Skin of body (tissue), 2 donors: ENCODE results near the gene CPEB1. TPM values are rescaled to one million over a fixed set of nuclear protein-coding genes. Genes with fewer than 3 reads are reported as not detected.
"Not testable (repeated sequence)": the region's sequence is repeated elsewhere in the genome, so short reads cannot be mapped to it uniquely, and the experiment has no call there.

Experiments used
- DNase-seq: peaks from one replicate; lab custom pipeline; 2025; lab: John Stamatoyannopoulos, UW
- total RNA-seq: library from RNA; depleted of rRNA; stranded (reverse); fragments of >200 nt; gene quantifications from one replicate; pipeline ENCODE4 v1.2.3, GENCODE V29; 2014

The CPEB1 gene
- total RNA-seq, 1 donor from 2014 or later: 2.7 TPM

- no peak for DNase-seq
Observed at GRCh38 chr15:82545478-82545877, 101.7 kb downstream of the CPEB1 start.

GRCh38 chr15:82545002-82545401 is 102.2 kb downstream of the CPEB1 start:
- no peak for DNase-seq

GRCh38 chr15:82544431-82544830 is 102.7 kb downstream of the CPEB1 start:
- no peak for DNase-seq

GRCh38 chr15:82543160-82543559 is 104.0 kb downstream of the CPEB1 start:
- DNase-seq: no peak

GRCh38 chr15:82540984-82541431 is 106.2 kb downstream of the CPEB1 start:
- DNase-seq: no peak

GRCh38 chr15:82540055-82540983 is 106.8 kb downstream of the CPEB1 start, which contains the start of gene RPS17:
TSS of gene RPS17 (minus strand) at chr15:82540457. CDS start at chr15:82540428, 29 bp downstream.
- no peak for DNase-seq

GRCh38 chr15:82539691-82540054 is 107.5 kb downstream of the CPEB1 start:
- DNase-seq: no peak

GRCh38 chr15:82538961-82539690 is 108.0 kb downstream of the CPEB1 start:
- no peak for DNase-seq

- DNase-seq: no peak
Observed at GRCh38 chr15:82537351-82537908, 109.7 kb downstream of the CPEB1 start.

- no peak for DNase-seq
Observed at GRCh38 chr15:82536409-82537350, 110.5 kb downstream of the CPEB1 start.

- no peak for DNase-seq
Observed at GRCh38 chr15:82535566-82536408, 111.4 kb downstream of the CPEB1 start.

- not testable (repeated sequence) for DNase-seq
Observed at GRCh38 chr15:82535151-82535550, 112.0 kb downstream of the CPEB1 start.

GRCh38 chr15:82534457-82534861 is 112.7 kb downstream of the CPEB1 start:
- DNase-seq: not testable (repeated sequence)

GRCh38 chr15:82533801-82534200 is 113.4 kb downstream of the CPEB1 start:
- DNase-seq: no peak

- no peak for DNase-seq
Observed at GRCh38 chr15:82532991-82533481, 114.1 kb downstream of the CPEB1 start.

GRCh38 chr15:82532383-82532990 is 114.7 kb downstream of the CPEB1 start:
- no peak for DNase-seq

GRCh38 chr15:82531496-82532382 is 115.4 kb downstream of the CPEB1 start:
- no peak for DNase-seq
